Endothelial cell of umbilical vein (primary cell): ENCODE results near the gene CEP120. TPM values are rescaled to one million over a fixed set of nuclear protein-coding genes. Genes with fewer than 3 reads are reported as not detected.

Experiments
- Bru-seq: library from RNA; stranded (reverse); fragments of 400-500 nt; gene quantifications from one replicate; lab custom pipeline; 2021; lab: Mats Ljungman, UMichigan
- BruChase-seq, 2 experiments: library from RNA; stranded (reverse); fragments of 400-500 nt; gene quantifications; one replicate each; lab custom pipeline; 2021; lab: Mats Ljungman, UMichigan
- BruUV-seq: library from RNA; stranded (reverse); fragments of 400-500 nt; replicated peaks from 2 replicates; lab custom pipeline; 2021; lab: Mats Ljungman, UMichigan
- CTCF ChIA-PET: fragments of 300-600, 350-600 bp; sonication (Branson Sonifier 250); formaldehyde crosslinking; loops from one replicate; lab custom pipeline; 2021; ENCODE audit warnings: antibody characterized with exemption, inconsistent platforms; lab: Charles Lee
- POLR2A ChIA-PET: fragments of 300-600, 350-600 bp; sonication (Branson Sonifier 250); formaldehyde crosslinking; loops from one replicate; lab custom pipeline; 2021; ENCODE audit warnings: antibody characterized with exemption, inconsistent platforms; lab: Charles Lee
- DNase-seq: peaks from one replicate; pipeline ENCODE4 v3.0.0-alpha.2; 2011; ENCODE audit warnings: low read depth, low spot score
- FAIRE-seq: peaks from 2 replicates; lab custom pipeline; 2011; peaks lifted over from hg19 to GRCh38; lab: Jason Lieb, UNC
- H2AFZ ChIP-seq: 2 replicates; pipeline ENCODE4 v1.6.0; 2012; ENCODE audit warnings: low read depth, low read length, control low read depth, inconsistent platforms
- H3K27ac ChIP-seq: 2 replicates; pipeline ENCODE4 v1.5.1; 2011; ENCODE audit warnings: low read depth, mild to moderate bottlenecking, control low read depth, low read length, moderate library complexity; ENCODE audit not compliant: insufficient read depth
- H3K27me3 ChIP-seq, 2 experiments: 2 replicates each; pipeline versions ENCODE4 v1.6.0 to v1.6.1; 2011; ENCODE audit warnings: low read length in 2 of 2, mixed read lengths in 1 of 2; ENCODE audit not compliant: control insufficient read depth in 2 of 2, insufficient read depth in 2 of 2
- H3K36me3 ChIP-seq, 2 experiments: 2 replicates in 1 of 2; 3 replicates in 1 of 2; pipeline ENCODE4 v1.5.1; 2011; ENCODE audit warnings: low read length in 2 of 2, mild to moderate bottlenecking in 1 of 2, moderate library complexity in 1 of 2; ENCODE audit not compliant: control insufficient read depth in 2 of 2, insufficient read depth in 2 of 2; ENCODE audit errors: extremely low read depth in 1 of 2
- H3K4me1 ChIP-seq: 3 replicates; pipeline ENCODE4 v1.5.1; 2011; ENCODE audit warnings: mild to moderate bottlenecking, low read length; ENCODE audit not compliant: control insufficient read depth, insufficient read depth; ENCODE audit errors: extremely low read depth
- H3K4me2 ChIP-seq: 2 replicates; pipeline ENCODE4 v1.6.1; 2011; ENCODE audit warnings: low read length, control low read depth, mixed read lengths; ENCODE audit not compliant: insufficient read depth
- H3K4me3 ChIP-seq, 3 experiments: fragments of 200-600 bp in 1 of 3; sonication (generic), shearing (Covaris generic) in 1 of 3; replicated peaks in 1 of 3; 2 replicates each; pipeline ENCODE4 v1.5.1; 2011 to 2016; ENCODE audit warnings: control low read depth in 3 of 3, low read length in 3 of 3, mild to moderate bottlenecking in 2 of 3, inconsistent platforms in 1 of 3, low read depth in 1 of 3, moderate library complexity in 1 of 3; ENCODE audit not compliant: insufficient read depth in 1 of 3
- H3K79me2 ChIP-seq: 2 replicates; pipeline ENCODE4 v1.6.0; 2012; ENCODE audit warnings: low read length, inconsistent platforms; ENCODE audit not compliant: control insufficient read depth, insufficient read depth
- H3K9ac ChIP-seq: replicated peaks from 2 replicates; pipeline ENCODE3; 2011; ENCODE audit warnings: low read length, control low read depth; ENCODE audit not compliant: insufficient read depth; ENCODE audit errors: extremely low read depth
- H3K9me1 ChIP-seq: replicated peaks from 3 replicates; pipeline ENCODE4 v1.6.0; 2011; ENCODE audit warnings: mild to moderate bottlenecking, low read length; ENCODE audit not compliant: control insufficient read depth, insufficient read depth; ENCODE audit errors: extremely low read depth
- H3K9me3 ChIP-seq: replicated peaks from 2 replicates; pipeline ENCODE4 v1.5.1; 2012; ENCODE audit warnings: low read length, inconsistent platforms; ENCODE audit not compliant: control insufficient read depth, insufficient read depth
- H4K20me1 ChIP-seq: replicated peaks from 2 replicates; pipeline ENCODE3; 2011; ENCODE audit warnings: mild to moderate bottlenecking, low read length; ENCODE audit not compliant: control insufficient read depth, insufficient read depth; ENCODE audit errors: extremely low read depth
- CTCF ChIP-seq, 2 donors: IDR thresholded peaks; 1 replicate in 1 of 2; 2 replicates in 1 of 2; pipeline ENCODE4 v1.5.1; 2011; ENCODE audit warnings: low read length in 2 of 2, mild to moderate bottlenecking in 2 of 2, moderate library complexity in 2 of 2, control low read depth in 1 of 2, inconsistent platforms in 1 of 2, low read depth in 1 of 2; ENCODE audit not compliant: insufficient read depth in 1 of 2; ENCODE audit errors: extremely low read depth in 1 of 2
- EZH2 ChIP-seq: IDR thresholded peaks from 2 replicates; pipeline ENCODE4 v1.6.1; 2012; ENCODE audit warnings: borderline replicate concordance, low read depth, mild to moderate bottlenecking, moderate library complexity, low read length, inconsistent platforms; ENCODE audit not compliant: severe bottlenecking
- FOS ChIP-seq: IDR thresholded peaks from 2 replicates; pipeline ENCODE4 v1.6.1; 2011; ENCODE audit warnings: mild to moderate bottlenecking, low read length, moderate library complexity, borderline replicate concordance; ENCODE audit not compliant: insufficient read depth
- GATA2 ChIP-seq: IDR thresholded peaks from 2 replicates; pipeline ENCODE4 v1.7.0; 2011; ENCODE audit warnings: low read depth, mild to moderate bottlenecking, moderate library complexity, mixed read lengths, low read length; ENCODE audit not compliant: insufficient read length, insufficient read depth
- JUN ChIP-seq: IDR thresholded peaks from 2 replicates; pipeline ENCODE4 v1.6.1; 2011; ENCODE audit warnings: borderline replicate concordance, low read depth; ENCODE audit not compliant: insufficient read length, insufficient read depth
- MAX ChIP-seq: IDR thresholded peaks from 2 replicates; pipeline ENCODE4 v1.6.1; 2011; ENCODE audit not compliant: insufficient read depth, insufficient read length
- MYC ChIP-seq: IDR thresholded peaks from one replicate; pipeline ENCODE4 v1.6.1; 2011; ENCODE audit warnings: mild to moderate bottlenecking, low read depth, low read length
- POLR2A ChIP-seq: IDR thresholded peaks from 2 replicates; pipeline ENCODE4 v1.6.1; 2012; ENCODE audit warnings: low read depth, mild to moderate bottlenecking, control low read depth, low read length
- POLR2AphosphoS5 ChIP-seq: IDR thresholded peaks from 2 replicates; pipeline ENCODE4 v1.6.1; 2012; ENCODE audit warnings: low read depth, mild to moderate bottlenecking, control low read depth, low read length, moderate library complexity; ENCODE audit not compliant: insufficient read depth
- dilution Hi-C: fragments of 300-500 bp; cut with MboI; formaldehyde crosslinking; loops from one replicate; pipeline ENCODE4 v1.15.0; 2019; ENCODE audit warnings: low sequenced_read_pairs; ENCODE audit not compliant: extremely low pct_ligation_motif_present
- intact Hi-C: fragments of 100-400 bp; cut with micrococcal nuclease; formaldehyde crosslinking; loops from one replicate; pipeline ENCODE4 v1.10.0; 2022
- long read RNA-seq: library from polyadenylated mRNA; stranded (forward); transcript quantifications from one replicate; pipeline ENCODE4 v2.0.0, GENCODE V29; 2021
- polyA minus RNA-seq, 3 experiments: library from RNA; depleted of rRNA, polyadenylated mRNA; stranded (reverse); fragments of >200 nt; gene quantifications; 1 replicate in 1 of 3; 2 replicates in 2 of 3; pipeline ENCODE4 v1.2.3, GENCODE V29; 2011
- polyA plus RNA-seq, 4 experiments: library from polyadenylated mRNA; depleted of rRNA in 3 of 4; stranded (reverse) in 3 of 4; unstranded in 1 of 4; fragments of >200 nt; gene quantifications; 2 replicates each; pipeline versions ENCODE4 v1.2.1 to v1.2.3, GENCODE V29; 2011 to 2012; ENCODE audit warnings: missing spikeins in 1 of 4
- total RNA-seq: library from RNA; stranded (reverse); gene quantifications from 2 replicates; pipeline ENCODE4 v1.2.3, GENCODE V29; 2021

Gene CEP120
- total RNA-seq = 15.0 and 18.8 TPM in 2 replicates
- polyA plus RNA-seq = 6.3 and 6.6 TPM in 2 replicates
- polyA plus RNA-seq (2011; cell fraction: cytosol; rRNA removed) = 6.8 and 8.4 TPM in 2 replicates
- 16.9 and 20.9 TPM in 2 replicates for polyA plus RNA-seq (2011; cell fraction: nucleus; rRNA removed)
- 6.6 and 8.4 TPM in 2 replicates for polyA plus RNA-seq (2012)
- polyA minus RNA-seq = 43.9 TPM in 2 replicates
- polyA minus RNA-seq (2011; cell fraction: cytosol; rRNA and poly(A)+ RNA removed) = 19.8 TPM
- 40.2 and 40.3 TPM in 2 replicates for polyA minus RNA-seq (2011; cell fraction: nucleus; rRNA and poly(A)+ RNA removed)
- Bru-seq, nascent RNA = percentile 71 among the genes with signal in this experiment
- percentile 58 among the genes with signal in this experiment for BruChase-seq, experiment 1, labeled RNA remaining after a 6-hour chase
- BruChase-seq, experiment 2, labeled RNA remaining after a 2-hour chase = percentile 60 among the genes with signal in this experiment
- long read RNA-seq, full-length matches to known transcripts = 11 of 23 reads
- long read RNA-seq, partial matches to known transcripts = 5 of 23 reads
- long read RNA-seq, other reads (novel, unspliced or antisense) = 7 of 23 reads

GRCh38 chr5:123423278-123424149 is at the start of gene CEP120:
TSS of gene CEP120 (minus strand) at chr5:123423403. CDS start at chr5:123422998, 405 bp downstream.
- TSS peak; percentile 85 for BruUV-seq
- H3K9me1 ChIP-seq = no peaks in the 10 kb centered on the region
- H3K4me1 ChIP-seq = peaks cover 11% of the 10 kb centered on the region
- H3K4me2 ChIP-seq = peak within 1 kb of the TSS; percentile 93
- no peaks in the 10 kb centered on the region for H3K9me3 ChIP-seq
- ChIA-PET POLR2A (interaction anchor here (0.6 to 2.5 kb wide), 6 partner anchors 15 to 907 kb away, joined by 3 to 34 read pairs (median 3); partner anchors contain the start of gene CSNK1G3), CTCF (interaction anchor here (0.6 to 2.9 kb wide), 46 partner anchors 10 to 923 kb away, joined by 3 to 42 read pairs (median 4); partner anchors contain the start of gene CSNK1G3)
- H2AFZ ChIP-seq = peak within 1 kb of the TSS; percentile 95
- DNase-seq (peak; percentile 100), FAIRE-seq (peak; percentile 93)
- peaks cover 16% of the 10 kb centered on the region for H3K79me2 ChIP-seq
- H3K27ac ChIP-seq = peak within 1 kb of the TSS; percentile 62
- intact Hi-C loops (loop anchor here (1.0 to 2.0 kb wide), 5 partner anchors 16 to 907 kb away; partner anchors contain the start of gene CSNK1G3), dilution Hi-C loops (no loop called here)
- H3K4me3 ChIP-seq = peak within 1 kb of the TSS; percentile 81 to 94 (median 93)
- peak; percentile 82 for TF ChIP-seq POLR2A
- no peak for TF ChIP-seq GATA2
- TF ChIP-seq JUN = peak; percentile 57
- TF ChIP-seq EZH2 = no peak
- TF ChIP-seq MAX = peak; percentile 57
- TF ChIP-seq CTCF (IDR thresholded peaks at IDR 0.05; ENCODE audit: extremely low read depth in 1 of 2, insufficient read depth in 1 of 2, low read depth in 1 of 2, low read length in 2 of 2) = peak; percentile 88
- no peak for TF ChIP-seq FOS
- no peak for TF ChIP-seq MYC
- TF ChIP-seq POLR2AphosphoS5 = peak; percentile 87
- H3K27me3 ChIP-seq = no peaks in the 10 kb centered on the region
- no peaks in the 10 kb centered on the region for H4K20me1 ChIP-seq
- H3K9ac ChIP-seq = peak within 1 kb of the TSS; percentile 87
- no peaks in the 10 kb centered on the region for H3K36me3 ChIP-seq
